Neuronal stem cell (in vitro differentiated cells): ENCODE data around the gene ZNF804B.

Experiments used
- DNase-seq: peaks from one replicate; pipeline ENCODE4 v3.0.0-alpha.2; 2013; ENCODE audit warnings: low spot score
- H2AFZ ChIP-seq: one replicate; pipeline ENCODE4 v1.6.1; 2013; ENCODE audit warnings: mild to moderate bottlenecking, low read length, inconsistent platforms
- H2AK5ac ChIP-seq: 2 replicates; pipeline ENCODE4 v1.6.1; 2013; ENCODE audit warnings: low read depth, mild to moderate bottlenecking, inconsistent platforms, low read length, moderate library complexity, mixed read lengths
- H2BK120ac ChIP-seq: 2 replicates; pipeline ENCODE4 v1.6.1; 2013; ENCODE audit warnings: low read depth, mild to moderate bottlenecking, inconsistent platforms, low read length, moderate library complexity, mixed read lengths
- H2BK12ac ChIP-seq: one replicate; pipeline ENCODE4 v1.6.1; 2013; ENCODE audit warnings: low read length, inconsistent platforms
- H2BK15ac ChIP-seq: 2 replicates; pipeline ENCODE4 v1.6.1; 2013; ENCODE audit warnings: mild to moderate bottlenecking, low read length, inconsistent platforms, mixed read lengths
- H2BK5ac ChIP-seq: one replicate; pipeline ENCODE4 v1.6.1; 2013; ENCODE audit warnings: inconsistent platforms, mild to moderate bottlenecking, low read length, moderate library complexity
- H3K14ac ChIP-seq: one replicate; pipeline ENCODE4 v1.6.1; 2013; ENCODE audit warnings: low read length, inconsistent platforms
- H3K18ac ChIP-seq: 2 replicates; pipeline ENCODE4 v1.6.1; 2013; ENCODE audit warnings: low read length, inconsistent platforms
- H3K23ac ChIP-seq: 2 replicates; pipeline ENCODE4 v1.6.1; 2013; ENCODE audit warnings: low read depth, mild to moderate bottlenecking, mixed read lengths, low read length, inconsistent platforms; ENCODE audit not compliant: poor library complexity
- H3K27ac ChIP-seq: replicated peaks from 3 replicates; pipeline ENCODE4 v1.5.1; 2013; ENCODE audit warnings: low read length, inconsistent platforms
- H3K27me3 ChIP-seq, 3 experiments: 2 replicates each; pipeline ENCODE4 v1.6.1; 2013; ENCODE audit warnings: low read length in 3 of 3, mild to moderate bottlenecking in 2 of 3, inconsistent platforms in 1 of 3, low read depth in 1 of 3, mixed read lengths in 1 of 3, moderate library complexity in 1 of 3; ENCODE audit not compliant: control insufficient read depth in 3 of 3, insufficient read depth in 3 of 3
- H3K36me3 ChIP-seq, 2 donors: replicated peaks in 1 of 2; 2 replicates each; pipeline ENCODE4 v1.6.1; 2013; ENCODE audit warnings: low read length in 2 of 2; ENCODE audit not compliant: control insufficient read depth in 2 of 2, insufficient read depth in 2 of 2
- H3K4ac ChIP-seq: 2 replicates; pipeline ENCODE4 v1.6.1; 2013; ENCODE audit warnings: inconsistent platforms, mild to moderate bottlenecking, low read length, moderate library complexity
- H3K4me1 ChIP-seq, 2 donors: 1 replicate in 1 of 2; 2 replicates in 1 of 2; pipeline ENCODE4 v1.6.1; 2013; ENCODE audit warnings: low read length in 2 of 2, low read depth in 1 of 2; ENCODE audit not compliant: control insufficient read depth in 2 of 2, insufficient read depth in 1 of 2
- H3K4me2 ChIP-seq: one replicate; pipeline ENCODE4 v1.6.1; 2013; ENCODE audit warnings: mild to moderate bottlenecking, low read length, inconsistent platforms; ENCODE audit not compliant: insufficient read depth, poor library complexity, severe bottlenecking
- H3K4me3 ChIP-seq, 2 donors: 2 replicates each; pipeline ENCODE4 v1.5.1; 2013; ENCODE audit warnings: low read length in 2 of 2, mild to moderate bottlenecking in 2 of 2, inconsistent platforms in 1 of 2, moderate library complexity in 1 of 2
- H3K79me1 ChIP-seq: one replicate; pipeline ENCODE4 v1.6.1; 2013; ENCODE audit warnings: low read depth, mild to moderate bottlenecking, inconsistent platforms, low read length, moderate library complexity
- H3K9ac ChIP-seq: one replicate; pipeline ENCODE4 v1.6.1; 2013; ENCODE audit warnings: mild to moderate bottlenecking, low read depth, low read length, inconsistent platforms; ENCODE audit not compliant: poor library complexity
- H3K9me3 ChIP-seq, 2 donors: replicated peaks in 1 of 2; 2 replicates each; pipeline versions ENCODE3 to v1.6.1; 2013; ENCODE audit warnings: low read length in 2 of 2, mild to moderate bottlenecking in 2 of 2, inconsistent platforms in 1 of 2, low read depth in 1 of 2, mixed read lengths in 1 of 2, moderate library complexity in 1 of 2; ENCODE audit not compliant: control insufficient read depth in 2 of 2, insufficient read depth in 1 of 2
- H4K8ac ChIP-seq: one replicate; pipeline ENCODE4 v1.6.1; 2013; ENCODE audit warnings: low read depth, mild to moderate bottlenecking, inconsistent platforms, low read length, moderate library complexity
- H4K91ac ChIP-seq: one replicate; pipeline ENCODE4 v1.6.1; 2013; ENCODE audit warnings: low read length, low read depth, mild to moderate bottlenecking, inconsistent platforms; ENCODE audit not compliant: poor library complexity
- WGBS, 2 donors: extraction: QIAGEN DNeasy Blood & Tissue Kit; methylation state at CpG; one replicate each; pipeline ENCODE4 v1.1.7; 2013; ENCODE audit warnings: missing lambda C conversion rate in 2 of 2, mixed read lengths in 1 of 2; ENCODE audit not compliant: insufficient read length in 2 of 2, insufficient replicate concordance in 1 of 2; ENCODE audit errors: extremely low coverage in 2 of 2; 5-methylcytosine and 5-hydroxymethylcytosine counted together

Gene ZNF804B

GRCh38 chr7:88787777-88788176, 28.3 kb downstream of the ZNF804B start:
- Histone ChIP-seq H3K4ac (no peak overlapping the region), H2BK5ac (no peak overlapping the region), H3K18ac (no peak overlapping the region), H3K27ac (no peak overlapping the region), H2AK5ac (no peak overlapping the region), H3K9ac (no peak overlapping the region), H3K23ac (no peak overlapping the region), H3K36me3 (no peaks in the 10 kb centered on the region), H3K9me3 (no peaks in the 10 kb centered on the region), H3K27me3 (no peaks in the 10 kb centered on the region), H4K8ac (no peak overlapping the region), H3K4me3 (no peak overlapping the region), H4K91ac (no peak overlapping the region), H2BK12ac (no peak overlapping the region), H3K14ac (peak overlapping the region; percentile 6), H3K79me1 (no peaks in the 10 kb centered on the region), H3K4me2 (no peak overlapping the region), H3K4me1 (no peaks in the 10 kb centered on the region), H2BK15ac (no peak overlapping the region), H2AFZ (no peak overlapping the region), H2BK120ac (no peak overlapping the region)
- DNase-seq, result no peak
- no CpG with 5 or more reads among the region's 2 CpGs for WGBS, 2 donors

DNA sequence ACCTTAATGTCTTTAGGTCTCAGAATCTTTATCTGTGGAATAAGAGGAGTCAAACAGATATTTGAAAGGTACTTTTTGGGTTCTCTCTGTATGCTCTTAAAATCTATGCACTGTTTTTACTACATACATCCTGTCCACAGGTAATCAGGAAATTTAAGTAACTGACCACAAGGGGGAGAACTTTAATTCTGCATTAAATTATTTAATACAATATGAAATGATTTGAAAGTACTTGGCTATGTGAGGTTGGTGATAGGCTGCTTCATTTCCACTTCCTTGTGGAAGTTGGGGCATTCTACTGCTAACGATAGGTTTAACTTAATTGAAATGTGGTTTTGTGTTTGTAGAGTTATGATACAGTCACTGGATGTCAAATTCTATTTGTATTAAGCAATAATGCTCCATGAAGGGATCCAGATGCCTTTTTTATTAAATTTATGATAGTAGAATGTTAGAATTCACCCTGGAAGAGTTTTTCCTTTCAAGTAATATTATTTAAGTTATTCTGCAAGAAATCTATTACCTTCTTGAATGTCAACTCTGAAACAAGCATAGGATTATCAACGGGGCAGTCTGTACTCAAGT, 30.1 kb downstream of the ZNF804B start:
- Histone ChIP-seq H3K18ac (no peak overlapping the region), H3K14ac (no peak overlapping the region), H3K9ac (no peak overlapping the region), H2BK15ac (no peak overlapping the region), H2BK120ac (no peak overlapping the region), H2BK12ac (no peak overlapping the region), H3K4me3 (no peak overlapping the region), H3K27me3 (no peaks in the 10 kb centered on the region), H2AK5ac (no peak overlapping the region), H2AFZ (no peak overlapping the region), H3K36me3 (no peaks in the 10 kb centered on the region), H3K4me2 (no peak overlapping the region), H4K91ac (no peak overlapping the region), H3K23ac (no peak overlapping the region), H2BK5ac (no peak overlapping the region), H3K79me1 (no peaks in the 10 kb centered on the region), H4K8ac (no peak overlapping the region), H3K4ac (no peak overlapping the region), H3K4me1 (no peaks in the 10 kb centered on the region), H3K9me3 (no peaks in the 10 kb centered on the region), H3K27ac (no peak overlapping the region)
- no CpG with 5 or more reads among the region's 2 CpGs for WGBS, 2 donors
- DNase-seq, result no peak

DNA sequence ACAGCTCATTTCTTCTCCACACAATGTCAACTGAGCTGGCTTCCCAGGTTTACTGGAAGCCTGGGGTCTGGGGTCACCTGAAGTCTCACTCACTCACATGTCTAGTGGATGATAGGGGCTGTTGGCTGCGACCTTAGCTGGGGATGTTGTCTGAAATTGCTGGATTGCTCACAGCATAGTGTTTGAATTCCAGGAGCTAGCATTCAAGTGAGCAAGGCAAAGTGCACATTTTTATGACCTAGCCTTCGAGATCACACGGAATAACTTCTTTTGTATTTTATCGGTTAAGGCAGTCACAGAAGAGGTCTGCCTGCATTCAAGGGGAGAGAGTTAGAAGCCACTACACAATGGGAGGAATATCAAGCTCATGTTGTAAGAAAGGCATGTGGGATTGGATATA, 32.4 kb downstream of the ZNF804B start:
- H3K4me1 ChIP-seq, result no peaks in the 10 kb centered on the region
- H2BK15ac ChIP-seq, result no peak overlapping the region
- WGBS, 2 donors, result no CpG with 5 or more reads among the region's 4 CpGs
- no peak overlapping the region for H3K18ac ChIP-seq
- no peak overlapping the region for H3K4me2 ChIP-seq
- no peak overlapping the region for H3K23ac ChIP-seq
- H3K14ac ChIP-seq, result no peak overlapping the region
- no peak overlapping the region for H3K9ac ChIP-seq
- H3K27me3 ChIP-seq, result no peaks in the 10 kb centered on the region
- H3K9me3 ChIP-seq, result no peaks in the 10 kb centered on the region
- H2BK5ac ChIP-seq, result no peak overlapping the region
- H2AFZ ChIP-seq, result peak overlapping the region; percentile 36
- H3K27ac ChIP-seq, result no peak overlapping the region
- H2BK120ac ChIP-seq, result no peak overlapping the region
- H2AK5ac ChIP-seq, result no peak overlapping the region
- no peak overlapping the region for H4K8ac ChIP-seq
- no peaks in the 10 kb centered on the region for H3K36me3 ChIP-seq
- no peak overlapping the region for H3K4me3 ChIP-seq
- no peak overlapping the region for H2BK12ac ChIP-seq
- no peak for DNase-seq
- H3K79me1 ChIP-seq, result no peaks in the 10 kb centered on the region
- no peak overlapping the region for H4K91ac ChIP-seq
- H3K4ac ChIP-seq, result no peak overlapping the region

- Histone ChIP-seq H3K14ac (no peak overlapping the region), H3K4me3 (no peak overlapping the region), H3K79me1 (no peaks in the 10 kb centered on the region), H2AFZ (no peak overlapping the region), H4K91ac (no peak overlapping the region), H4K8ac (no peak overlapping the region), H2BK12ac (no peak overlapping the region), H3K27me3 (no peaks in the 10 kb centered on the region), H3K4me2 (no peak overlapping the region), H3K27ac (no peak overlapping the region), H3K23ac (no peak overlapping the region), H3K9ac (no peak overlapping the region), H2AK5ac (no peak overlapping the region), H2BK120ac (no peak overlapping the region), H3K36me3 (no peaks in the 10 kb centered on the region), H2BK15ac (no peak overlapping the region), H3K18ac (no peak overlapping the region), H2BK5ac (no peak overlapping the region), H3K4me1 (no peaks in the 10 kb centered on the region), H3K4ac (no peak overlapping the region), H3K9me3 (no peaks in the 10 kb centered on the region)
- 100% methylated on average over 1 of the region's 3 CpGs; no CpG with 5 or more reads in 1 of the 2 donors for WGBS, 2 donors
- no peak for DNase-seq
Observed at GRCh38 chr7:88792361-88792760, 32.9 kb downstream of the ZNF804B start.
